BE2C (cell line): ENCODE data around the gene AGO1.
"Not testable (repeated sequence)": the region's sequence is repeated elsewhere in the genome, so short reads cannot be mapped to it uniquely, and the experiment has no call there.

Experiments
- DNase-seq: peaks from one replicate; pipeline ENCODE4 v3.0.0-alpha.2; 2020
- H3K27me3 ChIP-seq: fragments of 250-450 bp; sonication (Bioruptor Pico); 2 replicates; pipeline ENCODE4 v1.5.1; 2020; ENCODE audit warnings: mild to moderate bottlenecking
- H3K36me3 ChIP-seq: fragments of 250-450 bp; sonication (Bioruptor Pico); 2 replicates; pipeline ENCODE4 v1.5.1; 2020; ENCODE audit warnings: mild to moderate bottlenecking
- H3K4me1 ChIP-seq: fragments of 250-450 bp; sonication (Bioruptor Pico); 2 replicates; pipeline ENCODE4 v1.5.1; 2020
- H3K4me3 ChIP-seq: 2 replicates; pipeline ENCODE4 v1.5.1; 2011; ENCODE audit warnings: low read depth, low read length
- H3K9me3 ChIP-seq: fragments of 250-450 bp; sonication (Bioruptor Pico); 2 replicates; pipeline ENCODE4 v1.5.1; 2020
- TF ChIP-seq, protein P1 (sequence below): IDR thresholded peaks from 2 replicates; pipeline ENCODE4 v1.5.1; 2012; ENCODE audit warnings: mild to moderate bottlenecking, low read depth, low read length

AGO1 gene

GRCh38 chr1:35863881-35864625, 19.0 kb upstream of the AGO1 start:
- Histone ChIP-seq H3K4me3 (no peak overlapping the region), H3K9me3 (no peaks in the 10 kb centered on the region), H3K4me1 (no peaks in the 10 kb centered on the region), H3K36me3 (no peaks in the 10 kb centered on the region), H3K27me3 (no peaks in the 10 kb centered on the region)
- no peak for DNase-seq
- TF ChIP-seq, protein P1, sequence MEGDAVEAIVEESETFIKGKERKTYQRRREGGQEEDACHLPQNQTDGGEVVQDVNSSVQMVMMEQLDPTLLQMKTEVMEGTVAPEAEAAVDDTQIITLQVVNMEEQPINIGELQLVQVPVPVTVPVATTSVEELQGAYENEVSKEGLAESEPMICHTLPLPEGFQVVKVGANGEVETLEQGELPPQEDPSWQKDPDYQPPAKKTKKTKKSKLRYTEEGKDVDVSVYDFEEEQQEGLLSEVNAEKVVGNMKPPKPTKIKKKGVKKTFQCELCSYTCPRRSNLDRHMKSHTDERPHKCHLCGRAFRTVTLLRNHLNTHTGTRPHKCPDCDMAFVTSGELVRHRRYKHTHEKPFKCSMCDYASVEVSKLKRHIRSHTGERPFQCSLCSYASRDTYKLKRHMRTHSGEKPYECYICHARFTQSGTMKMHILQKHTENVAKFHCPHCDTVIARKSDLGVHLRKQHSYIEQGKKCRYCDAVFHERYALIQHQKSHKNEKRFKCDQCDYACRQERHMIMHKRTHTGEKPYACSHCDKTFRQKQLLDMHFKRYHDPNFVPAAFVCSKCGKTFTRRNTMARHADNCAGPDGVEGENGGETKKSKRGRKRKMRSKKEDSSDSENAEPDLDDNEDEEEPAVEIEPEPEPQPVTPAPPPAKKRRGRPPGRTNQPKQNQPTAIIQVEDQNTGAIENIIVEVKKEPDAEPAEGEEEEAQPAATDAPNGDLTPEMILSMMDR: no peak

DNA sequence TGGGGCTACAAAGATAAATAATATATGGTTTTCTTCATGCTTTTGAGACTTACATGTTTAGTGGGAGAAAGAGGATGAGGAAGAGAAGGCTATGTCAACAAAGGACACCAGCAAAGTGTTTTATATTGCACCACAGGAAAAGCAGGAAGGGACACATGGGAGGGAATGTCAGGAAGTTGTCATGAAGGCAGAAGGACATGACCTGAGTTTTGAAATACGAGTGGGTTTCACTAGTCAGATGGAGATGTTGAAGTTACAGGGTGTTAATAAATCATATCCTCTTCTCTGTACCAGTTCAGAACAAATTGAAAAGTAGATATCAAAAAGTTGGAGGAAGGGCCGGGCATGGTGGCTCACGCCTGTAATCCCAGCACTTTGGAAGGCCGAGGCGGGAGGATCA, 18.2 kb upstream of the AGO1 start:
- H3K4me3 ChIP-seq: no peak overlapping the region
- TF ChIP-seq, protein P1: no peak
- H3K4me1 ChIP-seq: no peaks in the 10 kb centered on the region

DNA sequence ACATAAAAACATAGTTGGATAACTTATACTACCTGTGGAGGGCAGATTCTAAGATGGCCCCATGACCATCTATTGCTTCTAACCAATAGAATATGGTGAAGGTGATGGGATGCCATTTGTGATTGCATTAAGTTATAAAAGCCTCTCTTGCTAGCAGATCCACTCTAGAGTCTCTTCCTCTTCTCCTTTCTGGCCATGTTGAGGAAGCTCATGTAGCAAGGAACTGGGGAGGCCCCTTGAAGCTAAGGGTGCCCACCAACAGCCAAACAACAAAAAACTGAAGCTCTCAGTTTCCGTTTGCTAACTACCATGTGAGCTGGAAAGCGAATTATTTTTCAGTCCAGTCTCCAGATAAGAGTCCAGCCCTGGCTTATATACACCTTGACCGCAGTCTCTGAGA, 16.0 kb upstream of the AGO1 start:
- DNase-seq: no peak
- TF ChIP-seq, protein P1: no peak
- no peaks in the 10 kb centered on the region for H3K27me3 ChIP-seq
- H3K9me3 ChIP-seq: no peaks in the 10 kb centered on the region
- H3K4me3 ChIP-seq: no peak overlapping the region
- no peaks in the 10 kb centered on the region for H3K4me1 ChIP-seq
- H3K36me3 ChIP-seq: no peaks in the 10 kb centered on the region

More for the DNA sequence above, 18.2 kb upstream of the AGO1 start:
- no peaks in the 10 kb centered on the region for H3K36me3 ChIP-seq
- no peak for DNase-seq
- H3K27me3 ChIP-seq: no peaks in the 10 kb centered on the region
- H3K9me3 ChIP-seq: no peaks in the 10 kb centered on the region

- H3K36me3 ChIP-seq, H3K27me3 ChIP-seq, H3K4me3 ChIP-seq, H3K9me3 ChIP-seq, H3K4me1 ChIP-seq, DNase-seq: not testable (repeated sequence)
These were observed 13.6 kb upstream of the AGO1 start for GRCh38 chr1:35869245-35869950.

DNA sequence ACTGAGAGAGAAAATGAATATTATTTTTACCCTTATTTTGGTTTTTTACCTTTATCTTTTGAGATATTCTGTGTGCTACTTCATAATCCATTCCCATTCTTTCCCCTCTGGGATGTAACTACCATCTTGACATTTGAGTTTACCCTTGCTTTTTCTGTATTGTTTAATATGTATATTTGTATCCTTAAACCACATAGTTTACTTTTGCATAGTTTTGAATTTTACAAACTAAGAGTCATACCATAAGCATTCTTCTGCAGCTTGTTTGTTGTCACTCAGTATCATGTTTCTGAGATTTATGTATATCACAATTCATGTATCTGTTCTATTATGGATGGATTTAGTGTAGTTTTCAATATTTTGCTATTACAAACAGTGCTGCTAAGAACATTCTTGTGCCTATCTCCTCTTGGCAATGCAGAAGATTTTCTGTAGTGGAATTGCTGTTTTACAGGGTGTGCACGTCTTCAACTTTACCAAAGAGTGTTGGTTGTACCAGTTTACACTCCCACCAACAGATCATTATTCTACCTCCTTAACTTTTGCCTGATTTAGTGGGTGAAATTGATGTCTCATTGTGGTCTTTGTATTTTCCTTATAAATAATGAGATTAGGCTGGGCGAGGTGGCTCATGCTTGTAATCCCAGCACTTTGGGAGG, 12.2 kb upstream of the AGO1 start:
- TF ChIP-seq, protein P1: no peak
- no peaks in the 10 kb centered on the region for H3K4me1 ChIP-seq
- no peak for DNase-seq
- H3K36me3 ChIP-seq: no peaks in the 10 kb centered on the region
- no peak overlapping the region for H3K4me3 ChIP-seq
- H3K27me3 ChIP-seq: no peaks in the 10 kb centered on the region
- H3K9me3 ChIP-seq: no peaks in the 10 kb centered on the region

GRCh38 chr1:35873243-35873750, 9.7 kb upstream of the AGO1 start:
- H3K4me1 ChIP-seq: no peaks in the 10 kb centered on the region
- H3K36me3 ChIP-seq: no peaks in the 10 kb centered on the region
- no peak overlapping the region for H3K4me3 ChIP-seq
- H3K9me3 ChIP-seq: no peaks in the 10 kb centered on the region
- TF ChIP-seq, protein P1: no peak
- DNase-seq: no peak
- H3K27me3 ChIP-seq: no peaks in the 10 kb centered on the region

- H3K4me3 ChIP-seq, DNase-seq, H3K27me3 ChIP-seq, H3K4me1 ChIP-seq, H3K36me3 ChIP-seq, H3K9me3 ChIP-seq: not testable (repeated sequence)
These were observed 8.9 kb upstream of the AGO1 start for GRCh38 chr1:35874115-35874514.
